Spleen (tissue), 11 donors: ENCODE results near the gene RERE. TPM values are rescaled to one million over a fixed set of nuclear protein-coding genes. Genes with fewer than 3 reads are reported as not detected.

Experiments
- DNase-seq: peaks from one replicate; pipeline ENCODE4 v3.0.0-alpha.2; 2020
- H3K27ac ChIP-seq, 8 donors: fragments of 200-600 bp; sonication (generic) in 7 of 8; 1 replicate in 4 of 8; 2 replicates in 4 of 8; pipeline versions ENCODE4 v1.5.0 to v1.8.0; 2016 to 2021; ENCODE audit warnings: inconsistent platforms in 4 of 8, mild to moderate bottlenecking in 4 of 8, moderate library complexity in 1 of 8
- H3K27me3 ChIP-seq, 7 donors: fragments of 200-600 bp; sonication (generic) in 6 of 7; replicated peaks in 1 of 7; 1 replicate in 4 of 7; 2 replicates in 3 of 7; pipeline versions ENCODE4 v1.5.0 to v1.8.0; 2016 to 2021; ENCODE audit warnings: inconsistent platforms in 3 of 7, mild to moderate bottlenecking in 1 of 7
- H3K36me3 ChIP-seq, 6 donors: fragments of 200-600 bp; sonication (generic) in 5 of 6; 1 replicate in 4 of 6; 2 replicates in 2 of 6; pipeline versions ENCODE4 v1.5.0 to v1.8.0; 2016 to 2021; ENCODE audit warnings: inconsistent platforms in 2 of 6
- H3K4me1 ChIP-seq, 6 donors: fragments of 200-600 bp; sonication (generic) in 5 of 6; 1 replicate in 3 of 6; 2 replicates in 3 of 6; pipeline versions ENCODE4 v1.5.0 to v1.8.0; 2016 to 2021; ENCODE audit warnings: inconsistent platforms in 3 of 6
- H3K4me3 ChIP-seq, 8 donors: fragments of 200-600 bp; sonication (generic) in 7 of 8; 1 replicate in 4 of 8; 2 replicates in 4 of 8; pipeline versions ENCODE4 v1.5.0 to v1.8.0; 2016 to 2021; ENCODE audit warnings: inconsistent platforms in 4 of 8, mild to moderate bottlenecking in 4 of 8, moderate library complexity in 2 of 8
- H3K9me3 ChIP-seq, 8 donors: fragments of 200-600 bp; sonication (generic) in 7 of 8; 1 replicate in 4 of 8; 2 replicates in 4 of 8; pipeline versions ENCODE4 v1.5.0 to v1.8.0; 2016 to 2021; ENCODE audit warnings: inconsistent platforms in 4 of 8
- POLR2A ChIP-seq, 3 donors: fragments of 450-650 bp; IDR thresholded peaks; one replicate each; pipeline ENCODE4 v1.5.1; 2017; ENCODE audit warnings: antibody characterized with exemption in 3 of 3, mild to moderate bottlenecking in 1 of 3
- POLR2AphosphoS5 ChIP-seq, 3 donors: sonication (generic); formaldehyde crosslinking; IDR thresholded peaks; one replicate each; pipeline ENCODE4 v1.5.1; 2017; ENCODE audit warnings: antibody characterized with exemption in 3 of 3
- WGBS, 5 donors: extraction: QIAGEN DNeasy Blood & Tissue Kit in 3 of 5; methylation state at CpG; one replicate each; pipeline versions ENCODE4 v1.1.5 to v1.1.7; 2013 to 2018; 5-methylcytosine and 5-hydroxymethylcytosine counted together
- intact Hi-C: fragments of 100-400 bp; cut with DNase I; formaldehyde crosslinking; loops from one replicate; pipeline ENCODE4 v1.15.0; 2023; ENCODE audit warnings: low total_unique reads
- polyA plus RNA-seq, 3 donors: library from polyadenylated mRNA; stranded (reverse); fragments of 200-250 nt; gene quantifications; one replicate each; pipeline ENCODE4 v1.2.1, GENCODE V29; 2013
- total RNA-seq, 7 donors: library from RNA; depleted of rRNA in 3 of 7; stranded (reverse); fragments of >200 nt in 3 of 7; fragmentation: NEBNext Ultra II Directional in 4 of 7; extraction: Animal tissue kit (Norgen Biotek cat#: 25700) in 4 of 7; gene quantifications; one replicate each; pipeline versions ENCODE4 v1.1.0 to v1.2.1, GENCODE V29; 2016 to 2021
- TF ChIP-seq, protein P1 (sequence below), 11 experiments: fragments of 200-600 bp in 7 of 11; fragments of 450-650 bp in 4 of 11; sonication (generic) in 4 of 11; IDR thresholded peaks in 8 of 11; conservative IDR thresholded peaks in 3 of 11; 1 replicate in 7 of 11; 2 replicates in 4 of 11; pipeline versions ENCODE4 v1.4.0 to v1.8.0; 2016 to 2021; ENCODE audit warnings: antibody characterized with exemption in 11 of 11, inconsistent platforms in 4 of 11, mild to moderate bottlenecking in 1 of 11
- donor health status: healthy with polysubstance abuse.
- donor health status: DM: no; HTN: no; CAD: no; lungs with moderate emphysema.
- donor health status: DM: no; HTN: no; CAD: no.
- donor health status: Bipolar disorder and iron deficiency.
- donor health status: healthy.
- donor health status: DM: no; HTN: no; CAD: no.
- donor health status: DM: yes; HTN: yes; CAD: no.

The RERE gene
- total and polyA plus RNA-seq, 10 donors, result 10.3 to 149 (median 117) TPM

- 53 to 71% (median 63%) methylated on average over 2 of the region's 2 CpGs for WGBS, 5 donors
- no peak for DNase-seq
- peaks cover 4 to 81% (median 35%) of the 10 kb centered on the region in 6 donors for H3K4me1 ChIP-seq
- H3K27ac ChIP-seq, result peak overlapping the region in 7 of 8 donors; percentile 26 to 67 (median 63)
- peaks cover 0 to 4% (median 0%) of the 10 kb centered on the region in 8 donors for H3K9me3 ChIP-seq
- H3K4me3 ChIP-seq, result no peak overlapping the region
- H3K27me3 ChIP-seq, result no peaks in the 10 kb centered on the region
- intact Hi-C loops, result no loop called here
- no peaks in the 10 kb centered on the region for H3K36me3 ChIP-seq
- no peak for TF ChIP-seq POLR2A (IDR thresholded peaks at IDR 0.05)
- TF ChIP-seq POLR2AphosphoS5 (IDR thresholded peaks at IDR 0.05), result no peak
- TF ChIP-seq, protein P1, sequence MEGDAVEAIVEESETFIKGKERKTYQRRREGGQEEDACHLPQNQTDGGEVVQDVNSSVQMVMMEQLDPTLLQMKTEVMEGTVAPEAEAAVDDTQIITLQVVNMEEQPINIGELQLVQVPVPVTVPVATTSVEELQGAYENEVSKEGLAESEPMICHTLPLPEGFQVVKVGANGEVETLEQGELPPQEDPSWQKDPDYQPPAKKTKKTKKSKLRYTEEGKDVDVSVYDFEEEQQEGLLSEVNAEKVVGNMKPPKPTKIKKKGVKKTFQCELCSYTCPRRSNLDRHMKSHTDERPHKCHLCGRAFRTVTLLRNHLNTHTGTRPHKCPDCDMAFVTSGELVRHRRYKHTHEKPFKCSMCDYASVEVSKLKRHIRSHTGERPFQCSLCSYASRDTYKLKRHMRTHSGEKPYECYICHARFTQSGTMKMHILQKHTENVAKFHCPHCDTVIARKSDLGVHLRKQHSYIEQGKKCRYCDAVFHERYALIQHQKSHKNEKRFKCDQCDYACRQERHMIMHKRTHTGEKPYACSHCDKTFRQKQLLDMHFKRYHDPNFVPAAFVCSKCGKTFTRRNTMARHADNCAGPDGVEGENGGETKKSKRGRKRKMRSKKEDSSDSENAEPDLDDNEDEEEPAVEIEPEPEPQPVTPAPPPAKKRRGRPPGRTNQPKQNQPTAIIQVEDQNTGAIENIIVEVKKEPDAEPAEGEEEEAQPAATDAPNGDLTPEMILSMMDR (IDR thresholded peaks at IDR 0.05 in 8 of 11, conservative IDR thresholded peaks at IDR 0.05 in 3 of 11), result no peak
These were observed 129.9 kb downstream of the RERE start for GRCh38 chr1:8687538-8687937.

- Histone ChIP-seq H3K4me1 (peaks cover 6 to 80% (median 35%) of the 10 kb centered on the region in 6 donors), H3K27ac (peak overlapping the region in 7 of 8 donors; percentile 26 to 67 (median 63)), H3K9me3 (peaks cover 0 to 4% (median 0%) of the 10 kb centered on the region in 8 donors), H3K4me3 (no peak overlapping the region), H3K36me3 (no peaks in the 10 kb centered on the region), H3K27me3 (no peaks in the 10 kb centered on the region)
- TF ChIP-seq POLR2A (IDR thresholded peaks at IDR 0.05) (no peak), POLR2AphosphoS5 (IDR thresholded peaks at IDR 0.05) (peak in 1 of 3 donors; percentile 36)
- TF ChIP-seq, protein P1 (IDR thresholded peaks at IDR 0.05 in 8 of 11, conservative IDR thresholded peaks at IDR 0.05 in 3 of 11), result no peak
- intact Hi-C loops, result no loop called here
- WGBS, 5 donors, result 18 to 28% (median 19%) methylated on average over 4 of the region's 4 CpGs
- DNase-seq, result no peak
These were observed 130.4 kb downstream of the RERE start for GRCh38 chr1:8687039-8687438.

GRCh38 chr1:8685463-8685862 is 132.0 kb downstream of the RERE start:
- no peaks in the 10 kb centered on the region for H3K27me3 ChIP-seq
- 86 to 92% (median 90%) methylated on average over 8 of the region's 8 CpGs for WGBS, 5 donors
- H3K27ac ChIP-seq, result no peak overlapping the region
- H3K4me3 ChIP-seq, result no peak overlapping the region
- no peak for DNase-seq
- H3K4me1 ChIP-seq, result peaks cover 10 to 85% (median 42%) of the 10 kb centered on the region in 6 donors
- peaks cover 0 to 4% (median 0%) of the 10 kb centered on the region in 8 donors for H3K9me3 ChIP-seq
- TF ChIP-seq POLR2A (IDR thresholded peaks at IDR 0.05) (no peak), POLR2AphosphoS5 (IDR thresholded peaks at IDR 0.05) (no peak)
- TF ChIP-seq, protein P1 (IDR thresholded peaks at IDR 0.05 in 8 of 11, conservative IDR thresholded peaks at IDR 0.05 in 3 of 11), result no peak
- intact Hi-C loops, result no loop called here
- no peaks in the 10 kb centered on the region for H3K36me3 ChIP-seq

DNA sequence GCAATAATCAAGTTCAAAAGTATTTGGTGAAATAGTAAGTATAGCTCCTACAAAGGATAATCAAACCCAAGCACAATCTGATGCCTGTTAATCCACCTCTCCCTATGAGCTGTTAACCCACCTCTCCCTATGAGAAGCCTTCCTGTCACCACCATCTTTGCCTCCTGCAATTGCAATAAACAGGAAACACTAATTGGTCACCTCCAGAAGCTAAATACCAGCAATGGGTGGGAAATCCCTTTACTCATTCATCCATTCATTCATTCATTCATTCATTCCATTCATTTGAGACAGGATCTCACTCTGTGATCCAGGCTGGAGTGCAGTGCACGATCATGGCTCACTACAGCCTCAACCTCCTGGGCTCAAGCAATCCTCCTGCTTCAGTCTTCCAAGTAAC is 132.8 kb downstream of the RERE start:
- no peak for DNase-seq
- TF ChIP-seq POLR2AphosphoS5 (IDR thresholded peaks at IDR 0.05) (no peak), POLR2A (IDR thresholded peaks at IDR 0.05) (no peak)
- TF ChIP-seq, protein P1 (IDR thresholded peaks at IDR 0.05 in 8 of 11, conservative IDR thresholded peaks at IDR 0.05 in 3 of 11), result no peak
- Histone ChIP-seq H3K27me3 (no peaks in the 10 kb centered on the region), H3K4me3 (no peak overlapping the region), H3K36me3 (no peaks in the 10 kb centered on the region), H3K27ac (no peak overlapping the region), H3K4me1 (peaks cover 17 to 87% (median 45%) of the 10 kb centered on the region in 6 donors), H3K9me3 (no peaks in the 10 kb centered on the region)
- WGBS, 5 donors, result 97 to 100% (median 100%) methylated on average over 1 of the region's 1 CpG
- intact Hi-C loops, result no loop called here
